Adipose tissue (tissue), 3 donors: ENCODE results near the gene PEDS1. TPM values are rescaled to one million over a fixed set of nuclear protein-coding genes. Genes with fewer than 3 reads are reported as not detected.
"Not testable (repeated sequence)": the region's sequence is repeated elsewhere in the genome, so short reads cannot be mapped to it uniquely, and the experiment has no call there.

ENCODE experiments used
- H3K27ac ChIP-seq: one replicate; pipeline ENCODE4 v1.5.1; 2013; ENCODE audit warnings: low read depth, low read length
- WGBS, 3 donors: extraction: QIAGEN DNeasy Blood & Tissue Kit; methylation state at CpG; one replicate each; pipeline ENCODE4 v1.1.7; 2013; 5-methylcytosine and 5-hydroxymethylcytosine counted together
- polyA plus RNA-seq, 3 donors: library from polyadenylated mRNA; stranded (reverse); fragments of 200-250 nt; gene quantifications; one replicate each; pipeline ENCODE4 v1.2.3, GENCODE V29; 2013
- donor health status: healthy with polysubstance abuse.
- donor health status: Bipolar disorder and iron deficiency.
- donor health status: healthy.

The PEDS1 gene
- 10 to 100 TPM; 10.6 to 53.5 (median 21.8) TPM for polyA plus RNA-seq

- 2 to 3% (median 3%) methylated on average over 83 to 99 of the region's 99 CpGs for WGBS, 3 donors
Measured at GRCh38 chr20:50153500-50154377, at the start of gene PEDS1. Gene PEDS1, minus strand, starts transcription at chr20:50153723. Its CDS starts 86 bp downstream, at chr20:50153637.

DNA sequence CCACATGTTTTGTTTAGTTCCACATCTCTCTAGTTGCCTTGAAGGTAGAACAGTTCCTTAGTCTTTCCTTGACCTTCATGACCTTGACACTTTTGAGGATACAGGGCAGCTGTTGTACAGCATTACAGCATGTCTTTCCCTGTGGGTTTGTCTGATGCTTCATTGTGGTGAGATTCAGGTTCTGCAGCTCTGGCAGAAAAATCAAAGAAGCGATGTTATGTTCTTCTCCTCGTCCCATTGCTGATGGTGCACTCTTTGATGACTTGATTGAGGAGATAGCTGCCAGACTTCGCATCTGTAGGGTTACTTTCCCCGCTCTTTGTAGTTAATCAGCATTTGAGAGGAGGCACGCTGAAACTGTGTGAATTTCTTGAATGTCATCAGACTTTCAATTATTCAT lies 49.2 kb upstream of the PEDS1 start:
- 89 to 93% (median 92%) methylated on average over 5 of the region's 5 CpGs for WGBS, 3 donors
- no peak overlapping the region for H3K27ac ChIP-seq

More at GRCh38 chr20:50153500-50154377, at the start of gene PEDS1:
- no peak within 1 kb of the TSS for H3K27ac ChIP-seq

- not testable (repeated sequence) for H3K27ac ChIP-seq
- WGBS, 3 donors: 95% methylated on average over 7 of the region's 7 CpGs
Measured at GRCh38 chr20:50201710-50202109, 48.2 kb upstream of the PEDS1 start.

DNA sequence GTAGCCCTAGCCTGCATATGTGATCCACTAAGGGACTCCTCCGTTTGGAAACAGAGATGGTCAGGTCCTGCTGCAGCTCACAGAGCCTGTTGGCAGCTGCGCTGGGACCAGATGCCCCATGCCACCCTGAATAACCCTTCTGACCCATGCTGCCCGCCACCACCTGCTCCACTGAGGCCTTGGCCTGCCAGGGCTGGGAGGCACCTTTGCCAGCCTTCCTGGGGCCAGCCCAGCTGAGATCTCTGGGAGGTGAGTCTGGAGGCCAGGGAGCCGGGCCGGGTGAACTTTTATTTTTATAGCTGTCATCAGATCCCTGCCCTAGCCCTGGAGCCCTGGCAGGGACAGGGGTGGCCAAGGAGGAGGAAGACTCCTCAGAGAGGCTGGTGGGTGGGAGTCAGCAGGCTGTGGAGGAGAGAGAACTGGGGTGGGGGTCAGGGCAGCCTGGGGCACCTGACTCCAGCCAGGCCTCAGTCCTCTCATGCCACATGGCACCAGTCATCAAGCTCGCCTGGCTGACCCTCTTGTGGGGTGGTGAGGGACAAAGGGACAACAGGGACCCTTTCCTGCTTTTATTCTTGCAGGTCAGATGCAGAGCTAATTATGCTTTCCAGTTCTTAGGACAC lies 47.1 kb upstream of the PEDS1 start:
- WGBS, 3 donors: 47 to 92% (median 79%) methylated on average over 6 of the region's 6 CpGs
- no peak overlapping the region for H3K27ac ChIP-seq

GRCh38 chr20:50199703-50200102 lies 46.2 kb upstream of the PEDS1 start:
- no peak overlapping the region for H3K27ac ChIP-seq
- 76 to 84% (median 78%) methylated on average over 4 of the region's 4 CpGs for WGBS, 3 donors

DNA sequence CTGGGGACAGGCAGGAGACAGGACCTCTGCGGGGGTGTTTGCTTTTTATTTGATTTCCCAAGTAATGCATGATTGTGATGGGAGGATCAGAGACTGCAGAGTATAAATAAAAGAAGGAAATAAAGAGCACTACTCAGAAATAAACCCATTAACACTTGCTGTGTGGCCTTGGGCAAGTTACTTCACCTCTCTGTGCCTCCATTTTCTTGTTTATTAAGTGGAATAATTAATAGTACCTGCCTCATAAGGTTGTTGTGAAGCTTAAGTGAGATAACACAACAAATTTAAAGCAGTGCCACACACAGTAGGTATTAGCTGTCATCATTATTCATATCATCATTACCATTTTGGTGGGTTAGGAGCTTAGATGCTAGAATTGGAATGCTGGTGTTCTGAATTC lies 45.2 kb upstream of the PEDS1 start:
- 74 to 94% (median 79%) methylated on average over 1 of the region's 1 CpG for WGBS, 3 donors
- no peak overlapping the region for H3K27ac ChIP-seq

GRCh38 chr20:50198180-50198666 lies 44.7 kb upstream of the PEDS1 start:
- WGBS, 3 donors: 49 to 64% (median 62%) methylated on average over 11 of the region's 11 CpGs
- no peak overlapping the region for H3K27ac ChIP-seq

DNA sequence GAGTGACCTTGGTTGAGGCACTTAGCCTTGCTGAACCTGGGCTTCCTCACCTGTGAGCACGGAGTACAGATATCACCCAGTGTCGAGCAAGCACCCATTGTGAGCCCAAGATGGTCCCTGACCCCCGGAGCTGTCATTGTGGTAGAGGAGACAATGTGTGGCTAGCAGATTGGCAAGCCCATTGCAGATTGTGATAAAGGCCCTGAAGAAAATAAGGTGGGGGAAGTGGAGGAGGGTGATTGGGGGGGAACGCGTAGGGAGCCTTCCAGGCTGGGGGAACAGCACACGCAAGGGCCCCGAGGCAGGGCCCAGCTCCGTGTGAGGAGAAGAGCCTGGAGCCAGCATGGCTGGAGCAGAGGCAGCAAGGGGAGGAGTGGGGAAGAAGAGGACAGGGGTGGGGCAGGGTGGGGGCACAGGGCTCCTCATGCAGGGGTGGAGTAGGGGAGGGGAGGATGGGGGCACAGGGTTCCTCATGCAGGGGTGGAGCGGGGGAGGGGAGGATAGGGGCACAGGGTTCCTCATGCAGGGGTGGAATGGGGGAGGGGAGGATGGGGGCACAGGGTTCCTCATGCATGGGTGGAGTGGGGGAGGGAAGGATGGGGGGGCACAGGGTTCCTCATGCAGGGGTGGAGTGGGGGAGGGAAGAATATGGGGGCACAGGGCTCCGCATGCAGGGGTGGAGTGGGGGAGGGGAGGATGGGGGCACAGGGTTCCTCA lies 44.1 kb upstream of the PEDS1 start:
- H3K27ac ChIP-seq: no peak overlapping the region
- WGBS, 3 donors: 75 to 80% (median 76%) methylated on average over 10 of the region's 10 CpGs

GRCh38 chr20:50196896-50197295 lies 43.4 kb upstream of the PEDS1 start:
- H3K27ac ChIP-seq: no peak overlapping the region
- 84 to 89% (median 87%) methylated on average over 6 of the region's 6 CpGs for WGBS, 3 donors

GRCh38 chr20:50196248-50196647 lies 42.7 kb upstream of the PEDS1 start:
- H3K27ac ChIP-seq: no peak overlapping the region
- WGBS, 3 donors: 83 to 95% (median 90%) methylated on average over 4 of the region's 4 CpGs

DNA sequence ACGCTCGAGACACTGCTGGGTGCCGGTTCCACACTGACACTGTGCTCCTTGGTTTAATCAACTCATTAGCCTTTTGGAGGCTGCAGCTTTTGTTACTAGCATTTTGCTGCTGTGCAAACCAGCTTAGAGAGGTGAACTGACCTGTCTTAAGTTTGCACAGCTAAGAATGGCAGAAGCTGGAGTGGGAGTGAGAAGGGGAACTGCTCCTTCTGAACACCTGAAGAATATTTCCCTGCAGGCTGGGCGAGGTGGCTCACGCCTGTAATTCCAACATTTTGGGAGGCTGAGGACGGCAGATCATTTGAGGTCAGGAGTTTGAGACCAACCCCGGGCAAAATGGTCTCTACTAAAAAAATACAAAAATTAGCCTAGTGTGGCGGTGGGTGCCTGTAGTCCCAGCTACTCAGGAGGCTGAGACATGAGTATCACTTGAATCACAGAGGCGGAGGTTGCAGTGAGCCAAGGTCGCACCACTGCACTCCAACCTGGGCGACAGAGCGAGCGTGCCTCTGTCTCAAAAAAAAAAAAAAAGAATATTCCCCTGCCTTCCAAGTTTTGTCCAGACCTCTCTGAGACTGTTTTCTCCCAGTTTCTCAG lies 42.1 kb upstream of the PEDS1 start:
- 81 to 86% (median 84%) methylated on average over 13 of the region's 13 CpGs for WGBS, 3 donors
- no peak overlapping the region for H3K27ac ChIP-seq

GRCh38 chr20:50194831-50195523 lies 41.5 kb upstream of the PEDS1 start:
- 69 to 75% (median 73%) methylated on average over 8 of the region's 8 CpGs for WGBS, 3 donors
- no peak overlapping the region for H3K27ac ChIP-seq

- H3K27ac ChIP-seq: no peak overlapping the region
- 46 to 76% (median 61%) methylated on average over 7 of the region's 7 CpGs for WGBS, 3 donors
Measured at GRCh38 chr20:50194422-50194830, 40.9 kb upstream of the PEDS1 start.

DNA sequence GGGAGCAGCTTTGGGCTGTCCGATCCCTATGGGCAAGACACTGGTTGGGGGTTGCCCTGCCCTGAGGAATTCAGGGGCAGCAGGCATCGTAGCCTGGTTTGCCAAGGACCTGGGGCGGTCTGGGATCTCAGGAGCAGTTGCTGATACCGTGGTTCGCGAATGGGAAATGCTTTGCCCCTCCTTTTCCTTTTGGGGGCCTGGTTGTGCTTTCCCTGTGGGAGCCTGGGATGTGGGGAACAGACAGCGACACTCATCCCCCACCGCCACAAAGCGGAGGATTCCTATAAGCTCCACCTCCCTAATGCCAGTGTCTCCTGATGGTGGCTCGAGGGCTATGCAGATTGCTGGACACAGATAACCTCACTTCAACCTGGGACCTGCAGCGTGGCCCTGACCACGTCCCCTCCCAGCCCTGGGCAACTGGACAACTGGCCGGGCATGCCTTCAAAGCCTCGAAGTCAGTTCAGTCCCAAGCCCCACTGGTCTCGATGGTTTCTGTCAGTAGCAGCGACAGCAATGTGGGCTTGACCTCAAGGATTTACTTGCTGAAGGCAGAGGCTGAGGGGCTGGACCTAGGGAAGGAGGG lies 40.4 kb upstream of the PEDS1 start:
- WGBS, 3 donors: 30 to 60% (median 51%) methylated on average over 16 of the region's 16 CpGs

GRCh38 chr20:50193199-50193835 lies 39.8 kb upstream of the PEDS1 start:
- 23 to 59% (median 54%) methylated on average over 10 of the region's 10 CpGs for WGBS, 3 donors
- peak overlapping the region; percentile 86 for H3K27ac ChIP-seq

More for the DNA sequence above, 40.4 kb upstream of the PEDS1 start:
- H3K27ac ChIP-seq: no peak overlapping the region

- 2 to 10% (median 10%) methylated on average over 24 to 25 of the region's 25 CpGs for WGBS, 3 donors
- H3K27ac ChIP-seq: peak overlapping the region; percentile 91
Measured at GRCh38 chr20:50192364-50193198, 39.1 kb upstream of the PEDS1 start.
